Neutrophil (primary cell): ENCODE results near the gene UGT2A1.

ENCODE experiments used
- H3K27ac ChIP-seq: fragments of 200-600 bp; sonication (generic); 2 replicates; pipeline ENCODE4 v1.5.1; 2016; ENCODE audit warnings: mild to moderate bottlenecking, moderate library complexity
- H3K27me3 ChIP-seq: fragments of 200-600 bp; sonication (generic); 2 replicates; pipeline ENCODE4 v1.6.0; 2016; ENCODE audit warnings: mild to moderate bottlenecking
- H3K36me3 ChIP-seq: fragments of 200-600 bp; sonication (generic); 2 replicates; pipeline ENCODE4 v1.5.1; 2017
- H3K4me1 ChIP-seq, 2 experiments: fragments of 200-600 bp in 1 of 2; sonication (generic) in 1 of 2; 1 replicate in 1 of 2; 2 replicates in 1 of 2; pipeline versions ENCODE4 v1.5.1 to v1.6.1; 2013 to 2016; ENCODE audit warnings: low read depth in 1 of 2, low read length in 1 of 2, mild to moderate bottlenecking in 1 of 2, moderate library complexity in 1 of 2; ENCODE audit not compliant: control insufficient read depth in 1 of 2, insufficient read depth in 1 of 2
- H3K4me3 ChIP-seq, 2 experiments: fragments of 200-600 bp in 1 of 2; sonication (generic) in 1 of 2; 1 replicate in 1 of 2; 2 replicates in 1 of 2; pipeline ENCODE4 v1.5.1; 2013 to 2016; ENCODE audit warnings: low read depth in 1 of 2, low read length in 1 of 2, mild to moderate bottlenecking in 1 of 2, moderate library complexity in 1 of 2
- H3K9me3 ChIP-seq: fragments of 200-600 bp; sonication (generic); 2 replicates; pipeline ENCODE4 v1.5.1; 2016
- TF ChIP-seq, protein P1 (sequence below): fragments of 200-600 bp; sonication (generic); IDR thresholded peaks from 2 replicates; pipeline ENCODE4 v1.5.1; 2016; ENCODE audit warnings: antibody characterized with exemption

UGT2A1 gene

DNA sequence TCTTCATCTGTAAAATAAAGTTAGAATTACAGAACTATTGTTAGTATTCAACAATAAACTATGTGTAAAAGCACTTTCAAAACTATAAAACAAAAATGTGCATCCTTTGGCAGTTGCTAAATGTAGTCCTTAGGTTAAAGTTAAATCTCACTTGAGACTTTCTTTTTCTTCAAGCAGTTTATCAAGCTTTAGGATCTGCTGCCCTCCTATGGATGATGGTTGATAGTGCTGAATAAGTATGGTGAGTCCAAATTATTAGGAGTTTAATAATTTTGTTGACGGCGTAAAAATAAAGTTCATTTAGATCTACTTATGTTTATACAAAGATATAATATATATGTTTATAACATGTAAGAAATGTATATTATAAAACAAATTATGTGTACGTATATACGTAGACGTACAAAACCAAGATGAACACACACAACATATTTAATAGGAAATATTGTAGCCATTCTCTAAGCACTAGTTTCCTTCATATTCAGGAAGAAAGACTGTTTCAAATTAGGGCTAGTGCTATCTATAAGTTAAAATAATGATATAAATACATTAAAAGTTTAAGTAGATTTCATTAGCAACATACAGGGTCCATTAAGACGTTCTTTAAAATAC lies 35.9 kb downstream of the UGT2A1 start:
- H3K9me3 ChIP-seq: no peaks in the 10 kb centered on the region
- TF ChIP-seq, protein P1, sequence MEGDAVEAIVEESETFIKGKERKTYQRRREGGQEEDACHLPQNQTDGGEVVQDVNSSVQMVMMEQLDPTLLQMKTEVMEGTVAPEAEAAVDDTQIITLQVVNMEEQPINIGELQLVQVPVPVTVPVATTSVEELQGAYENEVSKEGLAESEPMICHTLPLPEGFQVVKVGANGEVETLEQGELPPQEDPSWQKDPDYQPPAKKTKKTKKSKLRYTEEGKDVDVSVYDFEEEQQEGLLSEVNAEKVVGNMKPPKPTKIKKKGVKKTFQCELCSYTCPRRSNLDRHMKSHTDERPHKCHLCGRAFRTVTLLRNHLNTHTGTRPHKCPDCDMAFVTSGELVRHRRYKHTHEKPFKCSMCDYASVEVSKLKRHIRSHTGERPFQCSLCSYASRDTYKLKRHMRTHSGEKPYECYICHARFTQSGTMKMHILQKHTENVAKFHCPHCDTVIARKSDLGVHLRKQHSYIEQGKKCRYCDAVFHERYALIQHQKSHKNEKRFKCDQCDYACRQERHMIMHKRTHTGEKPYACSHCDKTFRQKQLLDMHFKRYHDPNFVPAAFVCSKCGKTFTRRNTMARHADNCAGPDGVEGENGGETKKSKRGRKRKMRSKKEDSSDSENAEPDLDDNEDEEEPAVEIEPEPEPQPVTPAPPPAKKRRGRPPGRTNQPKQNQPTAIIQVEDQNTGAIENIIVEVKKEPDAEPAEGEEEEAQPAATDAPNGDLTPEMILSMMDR: no peak
- H3K4me1 ChIP-seq: no peaks in the 10 kb centered on the region
- H3K27ac ChIP-seq: no peak overlapping the region
- H3K4me3 ChIP-seq: no peak overlapping the region
- no peaks in the 10 kb centered on the region for H3K27me3 ChIP-seq
- H3K36me3 ChIP-seq: no peaks in the 10 kb centered on the region

DNA sequence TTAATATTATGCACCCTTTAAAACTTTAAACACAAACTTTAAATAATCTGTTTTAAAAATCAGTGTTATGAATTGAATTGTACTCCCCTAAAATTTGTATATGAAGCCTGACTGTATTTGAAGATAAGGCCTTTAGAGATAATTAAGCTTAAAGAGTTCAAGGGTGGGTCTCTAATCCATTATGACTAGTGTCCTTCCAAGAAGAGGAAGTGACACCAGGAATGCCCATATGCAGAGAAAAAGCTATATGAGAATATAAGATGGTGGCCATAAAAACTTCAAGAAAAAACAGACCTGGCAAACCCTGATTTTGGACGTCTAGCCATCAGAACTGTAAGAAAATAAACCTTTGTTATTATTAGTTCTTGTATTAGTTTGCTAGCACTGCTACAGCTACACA lies 42.6 kb downstream of the UGT2A1 start:
- Histone ChIP-seq H3K36me3 (no peaks in the 10 kb centered on the region), H3K9me3 (no peaks in the 10 kb centered on the region), H3K4me3 (no peak overlapping the region), H3K27ac (no peak overlapping the region), H3K27me3 (no peaks in the 10 kb centered on the region), H3K4me1 (no peaks in the 10 kb centered on the region)
- TF ChIP-seq, protein P1: no peak

DNA sequence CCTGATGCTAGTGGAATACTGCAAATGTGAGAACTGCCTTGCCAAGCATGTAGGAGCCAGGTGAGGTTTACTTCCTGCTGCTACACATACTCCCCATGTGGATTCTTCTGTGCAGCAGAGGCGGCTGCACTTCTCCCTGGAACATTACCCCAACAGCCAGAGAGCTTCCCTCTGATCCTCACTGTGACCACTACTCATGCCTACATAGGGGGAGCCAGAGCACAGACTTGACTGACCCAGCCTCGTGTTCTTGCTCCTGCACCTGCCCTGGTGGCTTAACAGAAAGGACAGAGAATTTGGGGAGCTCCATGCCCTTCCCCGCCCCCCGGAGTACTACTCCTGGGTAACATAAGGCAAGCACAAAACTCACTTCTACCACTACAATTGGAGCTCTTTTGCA lies 52.0 kb downstream of the UGT2A1 start:
- TF ChIP-seq, protein P1: no peak
- no peaks in the 10 kb centered on the region for H3K9me3 ChIP-seq
- H3K27me3 ChIP-seq: no peaks in the 10 kb centered on the region

DNA sequence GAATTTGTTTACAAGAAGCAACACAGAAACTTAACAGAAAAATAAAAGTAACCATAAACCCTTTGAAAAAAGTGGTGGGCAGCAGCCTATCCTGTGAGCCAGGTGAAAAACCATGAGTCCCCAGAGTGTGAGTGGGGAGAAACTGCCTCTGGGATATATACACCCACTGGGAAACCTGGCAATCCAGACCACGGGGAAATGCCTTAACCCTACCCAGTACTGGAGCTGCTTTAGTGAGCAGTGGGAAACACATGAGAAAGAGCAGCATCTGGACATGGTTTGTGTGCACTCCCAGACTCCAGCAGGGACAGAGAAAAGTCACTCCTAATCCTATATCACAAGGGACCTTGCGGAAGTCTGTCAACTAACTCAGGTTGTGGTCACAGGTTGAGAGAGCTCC lies 53.0 kb downstream of the UGT2A1 start:
- Histone ChIP-seq H3K27me3 (no peaks in the 10 kb centered on the region), H3K4me1 (no peaks in the 10 kb centered on the region), H3K27ac (no peak overlapping the region), H3K9me3 (no peaks in the 10 kb centered on the region), H3K4me3 (no peak overlapping the region), H3K36me3 (no peaks in the 10 kb centered on the region)
- TF ChIP-seq, protein P1: no peak

More for the DNA sequence above, 52.0 kb downstream of the UGT2A1 start:
- H3K4me3 ChIP-seq: no peak overlapping the region
- no peaks in the 10 kb centered on the region for H3K36me3 ChIP-seq
- no peaks in the 10 kb centered on the region for H3K4me1 ChIP-seq
- no peak overlapping the region for H3K27ac ChIP-seq

DNA sequence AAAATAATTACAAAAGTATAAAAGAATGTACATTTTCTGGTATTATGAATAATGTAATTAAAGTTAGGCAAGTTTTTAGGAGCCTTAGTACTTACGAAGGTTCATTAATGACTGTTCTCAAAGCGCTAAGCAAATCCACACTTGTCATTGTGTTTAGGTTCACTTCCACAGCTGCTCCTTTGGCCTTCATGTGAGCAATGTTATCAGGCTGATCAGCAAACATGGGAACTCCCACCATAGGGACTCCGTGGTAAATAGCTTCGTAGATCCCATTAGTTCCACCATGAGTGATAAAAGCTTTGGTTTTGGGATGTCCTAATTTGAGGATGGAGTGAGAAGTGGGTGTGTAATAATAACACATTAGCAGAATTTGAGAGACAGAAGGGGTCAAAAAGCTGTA lies 58.7 kb downstream of the UGT2A1 start:
- TF ChIP-seq, protein P1: no peak
- Histone ChIP-seq H3K27me3 (no peaks in the 10 kb centered on the region), H3K4me3 (no peak overlapping the region), H3K9me3 (no peaks in the 10 kb centered on the region), H3K36me3 (no peaks in the 10 kb centered on the region), H3K4me1 (no peaks in the 10 kb centered on the region), H3K27ac (no peak overlapping the region)
